IPS-NIHi7 (cell line): ENCODE results near the gene AKAP12.
A peak's percentile ranks its signal among the peaks of the same experiment; 100 is the strongest.

Experiments
- DNase-seq: peaks from one replicate; pipeline ENCODE4 v3.0.0; 2012; ENCODE audit warnings: mixed read lengths; ENCODE audit errors: extremely low spot score

AKAP12 gene, protein sequence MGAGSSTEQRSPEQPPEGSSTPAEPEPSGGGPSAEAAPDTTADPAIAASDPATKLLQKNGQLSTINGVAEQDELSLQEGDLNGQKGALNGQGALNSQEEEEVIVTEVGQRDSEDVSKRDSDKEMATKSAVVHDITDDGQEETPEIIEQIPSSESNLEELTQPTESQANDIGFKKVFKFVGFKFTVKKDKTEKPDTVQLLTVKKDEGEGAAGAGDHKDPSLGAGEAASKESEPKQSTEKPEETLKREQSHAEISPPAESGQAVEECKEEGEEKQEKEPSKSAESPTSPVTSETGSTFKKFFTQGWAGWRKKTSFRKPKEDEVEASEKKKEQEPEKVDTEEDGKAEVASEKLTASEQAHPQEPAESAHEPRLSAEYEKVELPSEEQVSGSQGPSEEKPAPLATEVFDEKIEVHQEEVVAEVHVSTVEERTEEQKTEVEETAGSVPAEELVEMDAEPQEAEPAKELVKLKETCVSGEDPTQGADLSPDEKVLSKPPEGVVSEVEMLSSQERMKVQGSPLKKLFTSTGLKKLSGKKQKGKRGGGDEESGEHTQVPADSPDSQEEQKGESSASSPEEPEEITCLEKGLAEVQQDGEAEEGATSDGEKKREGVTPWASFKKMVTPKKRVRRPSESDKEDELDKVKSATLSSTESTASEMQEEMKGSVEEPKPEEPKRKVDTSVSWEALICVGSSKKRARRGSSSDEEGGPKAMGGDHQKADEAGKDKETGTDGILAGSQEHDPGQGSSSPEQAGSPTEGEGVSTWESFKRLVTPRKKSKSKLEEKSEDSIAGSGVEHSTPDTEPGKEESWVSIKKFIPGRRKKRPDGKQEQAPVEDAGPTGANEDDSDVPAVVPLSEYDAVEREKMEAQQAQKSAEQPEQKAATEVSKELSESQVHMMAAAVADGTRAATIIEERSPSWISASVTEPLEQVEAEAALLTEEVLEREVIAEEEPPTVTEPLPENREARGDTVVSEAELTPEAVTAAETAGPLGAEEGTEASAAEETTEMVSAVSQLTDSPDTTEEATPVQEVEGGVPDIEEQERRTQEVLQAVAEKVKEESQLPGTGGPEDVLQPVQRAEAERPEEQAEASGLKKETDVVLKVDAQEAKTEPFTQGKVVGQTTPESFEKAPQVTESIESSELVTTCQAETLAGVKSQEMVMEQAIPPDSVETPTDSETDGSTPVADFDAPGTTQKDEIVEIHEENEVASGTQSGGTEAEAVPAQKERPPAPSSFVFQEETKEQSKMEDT (N-terminal part only)

DNA sequence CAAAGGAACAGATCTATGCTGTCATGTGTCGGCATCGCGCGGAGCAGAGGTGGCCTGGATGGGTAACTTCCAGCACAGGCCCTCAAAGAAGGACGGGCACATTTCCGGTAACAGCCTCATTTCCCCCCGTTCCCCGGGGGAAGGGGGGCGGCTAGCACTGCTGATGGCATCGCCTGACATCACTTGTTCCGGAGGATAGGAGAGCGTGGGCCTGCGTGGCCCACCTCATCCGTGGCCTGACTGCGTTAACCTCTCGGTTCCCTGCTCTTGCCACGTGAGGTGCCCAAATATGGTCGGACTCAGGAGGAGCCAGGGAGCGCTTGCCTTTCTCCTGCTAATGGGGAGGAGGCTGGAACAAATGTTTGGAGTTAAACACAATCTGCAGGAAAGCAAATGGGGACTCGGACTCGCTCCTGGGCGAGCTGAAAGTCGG, at the start of gene AKAP12:
TSS of gene AKAP12 (plus strand) at position 365 of the 433 bp plus-strand sequence. CDS start 596 bp downstream, outside the sequence.
- peak; percentile 60 for DNase-seq

DNA sequence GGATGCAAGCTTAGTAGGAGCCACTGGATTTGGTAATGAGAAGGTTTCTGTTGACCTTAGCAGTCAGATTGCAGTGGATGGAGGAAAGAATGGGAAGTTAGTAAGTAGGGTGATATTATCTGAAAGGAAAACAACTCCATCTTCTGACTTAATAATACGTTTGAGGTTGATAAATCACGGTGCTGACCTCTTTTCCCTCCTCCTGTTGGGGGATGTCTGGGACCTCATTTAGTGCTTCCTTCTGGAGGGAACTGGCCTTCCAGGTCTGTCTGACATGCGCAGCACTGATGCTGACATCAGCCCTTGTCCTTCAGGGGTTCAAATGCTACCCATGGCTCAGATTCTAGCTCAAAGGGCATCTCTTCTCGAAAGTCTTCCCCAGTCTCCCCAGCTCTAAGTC, 48.2 kb upstream of the AKAP12 start:
- no peak for DNase-seq

DNA sequence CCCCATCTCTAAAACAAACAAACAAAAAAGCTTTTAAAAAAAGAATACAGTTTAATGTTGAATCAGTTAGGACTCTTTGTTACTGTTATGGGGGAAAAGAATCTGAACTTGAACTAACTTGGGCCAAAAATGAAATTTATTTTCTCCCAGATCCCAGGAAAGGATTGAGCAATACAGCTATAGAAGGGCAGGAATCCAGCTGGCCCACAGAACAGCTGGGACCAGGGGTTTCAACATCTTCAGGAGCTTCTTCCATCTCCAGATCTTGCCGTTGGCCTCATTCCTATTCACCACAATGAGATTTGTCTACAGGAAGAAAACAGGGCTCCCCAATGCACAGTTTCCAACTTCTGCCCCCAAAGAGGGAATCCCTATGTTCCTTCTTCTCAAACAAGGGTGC, 43.2 kb upstream of the AKAP12 start:
- no peak for DNase-seq

DNA sequence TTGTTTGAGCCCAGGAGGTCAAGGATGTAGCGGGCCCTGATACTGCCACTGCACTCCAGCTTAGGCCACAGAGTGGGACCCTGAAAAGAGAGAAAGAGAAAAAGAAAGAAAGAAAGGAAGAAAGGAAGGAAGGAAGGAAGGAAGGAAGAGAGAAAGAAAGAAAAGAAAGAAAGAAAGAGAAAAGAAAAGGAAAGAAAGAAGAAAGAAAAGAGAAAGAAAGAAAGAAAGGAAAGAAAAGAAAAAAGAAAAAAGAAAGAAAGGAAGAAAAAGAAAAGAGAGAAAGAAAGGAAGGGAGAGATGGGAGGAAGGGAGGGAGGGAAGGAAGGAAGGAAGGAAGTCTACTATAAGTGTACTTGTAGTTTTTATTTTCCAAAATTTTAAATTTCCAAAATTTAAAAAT, 42.2 kb upstream of the AKAP12 start:
- no peak for DNase-seq

DNA sequence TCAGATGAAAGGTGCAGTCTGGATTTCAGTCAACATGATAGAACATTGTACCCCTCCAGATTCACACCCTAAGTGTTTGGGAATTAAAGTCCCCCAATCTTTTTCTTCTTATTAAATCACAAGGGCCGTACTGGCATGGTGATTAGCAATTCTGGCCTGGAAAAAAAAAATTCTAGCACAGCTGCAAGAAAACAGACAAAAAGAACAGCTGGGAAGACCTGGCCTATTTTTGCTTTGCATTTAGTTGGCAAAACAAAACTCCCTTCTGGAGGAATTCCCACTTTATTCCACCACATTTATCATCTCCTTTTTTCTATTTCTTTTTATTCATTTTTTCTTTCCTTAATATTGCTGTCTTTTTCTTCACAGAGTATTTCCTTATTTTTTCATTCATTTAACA, 39.8 kb upstream of the AKAP12 start:
- no peak for DNase-seq

DNA sequence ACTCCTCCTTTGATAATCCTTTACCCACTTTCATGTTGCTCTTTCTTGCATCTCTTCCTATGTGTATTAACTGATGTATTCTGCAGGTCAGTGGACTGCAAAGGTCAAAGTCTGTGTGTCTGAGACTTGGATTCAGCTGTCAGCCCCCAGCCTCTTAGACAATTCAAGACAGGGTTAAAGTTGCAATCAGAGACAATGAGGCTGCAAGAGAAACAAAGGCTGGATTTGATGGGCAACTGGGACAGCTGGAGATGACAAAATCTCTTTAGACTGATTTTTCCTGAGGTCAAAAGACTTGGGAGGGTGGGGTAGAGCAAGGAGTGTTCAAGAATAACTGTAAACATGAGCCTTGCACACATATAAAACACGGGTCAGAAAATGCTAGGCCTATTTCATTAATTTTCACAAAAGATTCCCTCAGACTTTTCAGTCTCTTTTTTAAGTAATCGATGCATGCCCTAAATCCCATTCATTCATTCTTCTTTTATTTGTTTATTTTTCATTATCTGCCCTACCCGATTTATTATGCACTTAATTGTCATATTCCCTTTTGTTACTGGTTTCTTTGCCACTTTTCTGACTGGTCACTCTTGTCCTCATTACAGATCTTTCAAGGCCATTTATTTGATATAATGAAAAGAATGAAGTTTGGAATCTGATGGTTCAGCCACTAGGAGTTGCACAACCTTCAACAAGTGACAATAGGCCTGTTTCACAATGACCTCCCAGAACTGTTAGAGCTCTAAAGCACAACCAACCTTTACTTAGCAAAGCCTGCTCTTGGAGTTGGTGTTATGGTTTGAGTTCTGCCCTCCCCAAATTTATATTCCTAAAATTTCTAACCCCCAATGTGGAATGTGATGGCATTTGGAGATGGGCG, 33.8 kb upstream of the AKAP12 start:
- no peak for DNase-seq

DNA sequence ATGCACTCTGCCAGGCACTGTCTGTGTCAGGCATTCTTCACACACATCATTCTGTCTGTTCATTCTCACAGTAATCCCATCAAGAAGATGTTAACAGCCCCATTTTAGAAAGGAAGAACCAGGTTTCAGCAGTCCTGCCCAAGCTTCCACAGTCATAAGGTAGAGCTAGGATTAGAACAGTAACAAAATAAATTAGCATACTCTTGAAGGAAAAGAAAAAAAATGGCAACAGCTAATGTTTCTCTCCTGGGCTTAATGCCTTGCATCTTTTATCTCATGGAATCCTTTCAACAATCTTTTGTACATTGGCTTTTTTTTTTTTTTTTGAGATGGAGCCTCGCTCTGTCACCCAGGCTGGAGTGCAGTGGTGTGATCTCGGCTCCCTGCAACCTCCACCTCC, 32.1 kb upstream of the AKAP12 start:
- no peak for DNase-seq

DNA sequence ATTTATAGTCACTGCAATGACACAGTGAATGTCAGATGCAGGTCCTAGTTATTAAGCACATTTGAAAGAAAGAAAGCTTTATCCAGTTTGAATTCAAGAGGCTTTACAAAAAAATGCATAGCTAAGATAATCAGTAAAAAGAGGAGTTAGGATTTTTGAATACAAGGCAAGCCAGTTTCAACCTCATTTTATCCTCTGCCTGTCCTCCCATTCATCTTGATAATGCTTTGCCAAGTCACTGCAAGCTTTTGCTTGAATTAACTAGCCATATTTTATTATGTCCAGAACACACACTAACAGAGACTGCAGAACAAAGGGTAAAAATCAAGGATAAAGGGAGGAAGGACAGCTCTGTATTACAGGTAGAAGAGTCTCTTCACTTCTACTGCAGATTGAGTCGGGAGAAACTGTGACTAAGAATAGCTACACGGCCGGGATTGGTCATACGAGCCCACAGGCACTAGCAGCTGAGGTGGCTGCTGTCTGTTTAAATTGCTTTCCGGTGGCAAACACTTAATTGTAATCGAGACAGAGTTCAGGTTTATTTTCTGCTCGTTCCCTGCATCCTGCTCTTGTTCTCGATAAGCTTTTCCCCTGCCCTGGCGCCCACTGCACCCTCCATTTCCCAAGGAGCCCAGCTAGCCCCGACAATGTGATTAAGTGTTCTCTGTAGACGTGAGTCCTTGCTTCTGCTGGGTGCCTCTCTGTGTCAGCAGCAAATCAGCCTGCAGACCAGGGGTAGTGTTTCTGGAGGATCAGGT, 30.5 kb upstream of the AKAP12 start:
- DNase-seq: no peak

DNA sequence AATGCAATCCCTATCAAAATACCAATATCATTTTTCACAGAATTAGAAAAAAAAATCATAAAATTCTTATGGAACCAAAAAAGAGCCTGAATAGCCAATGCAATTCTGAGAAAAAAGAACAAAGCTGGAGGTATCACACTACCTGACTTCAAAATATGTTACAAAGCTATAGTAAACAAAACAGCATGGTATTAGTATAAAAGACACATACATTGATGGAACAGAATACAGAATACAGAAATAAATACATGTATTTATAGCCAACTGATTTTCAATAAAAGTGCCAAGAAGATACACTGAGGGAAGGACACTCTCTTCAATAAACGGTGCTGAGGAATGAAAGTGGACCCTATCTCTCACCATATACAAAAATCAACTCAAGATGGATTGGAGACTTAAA, 28.7 kb upstream of the AKAP12 start:
- no peak for DNase-seq

DNA sequence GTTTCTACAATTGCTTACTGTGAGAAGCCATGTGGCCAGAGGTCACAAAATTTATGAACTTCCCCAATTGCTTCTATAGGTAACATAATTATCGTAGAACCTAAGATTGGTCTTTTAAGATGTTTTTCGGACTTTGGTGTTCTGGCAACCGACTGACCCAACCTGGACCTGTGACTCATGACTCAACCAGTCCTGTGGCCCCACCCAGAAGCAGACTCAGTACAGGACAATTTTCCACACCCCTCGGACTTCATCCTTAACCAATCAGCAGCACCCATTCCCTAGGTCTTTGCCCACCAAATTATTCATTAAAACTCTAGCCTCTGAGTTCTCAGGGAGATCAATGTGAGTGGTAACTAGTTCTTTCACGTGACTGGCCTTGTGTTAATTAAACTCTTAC, 26.4 kb upstream of the AKAP12 start:
- no peak for DNase-seq

DNA sequence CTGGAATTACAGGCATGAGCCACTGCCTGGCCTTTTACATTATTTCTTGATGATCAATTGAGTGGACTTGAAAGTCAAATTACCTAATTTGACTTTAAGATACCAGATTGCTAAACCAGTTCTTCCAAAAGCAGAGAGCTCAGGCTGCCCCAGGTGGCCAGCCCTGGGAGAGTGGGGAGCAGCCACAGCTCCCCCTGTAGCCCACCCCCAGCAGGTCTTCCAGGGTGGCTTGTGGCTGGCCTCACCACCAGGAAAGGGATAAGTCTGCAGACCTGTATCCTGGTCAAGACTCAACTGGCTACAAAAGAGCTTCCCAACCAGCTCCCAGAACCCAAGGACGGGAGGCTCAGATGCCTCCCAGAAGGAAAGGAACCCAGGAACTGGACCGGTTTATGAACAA, 23.8 kb upstream of the AKAP12 start:
- peak; percentile 35 for DNase-seq

DNA sequence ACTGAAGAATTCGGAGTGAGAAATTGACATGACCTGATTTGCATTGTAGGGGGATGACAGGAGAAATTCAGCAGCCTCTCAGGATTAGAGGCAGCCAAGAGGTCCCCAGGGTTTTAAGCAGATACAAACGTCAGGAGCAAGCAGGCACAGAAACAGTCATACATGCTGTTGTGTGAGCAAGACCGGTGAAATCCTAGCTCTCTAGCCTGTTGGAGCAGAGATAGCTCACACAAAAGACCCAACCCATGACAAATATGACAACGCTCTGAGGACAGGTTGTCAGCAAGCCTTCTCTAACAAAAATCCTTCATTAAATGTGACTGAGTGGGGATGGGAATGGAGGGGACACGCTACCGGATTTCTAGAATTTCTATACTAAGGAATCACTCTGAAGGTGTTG, 23.0 kb upstream of the AKAP12 start:
- no peak for DNase-seq

DNA sequence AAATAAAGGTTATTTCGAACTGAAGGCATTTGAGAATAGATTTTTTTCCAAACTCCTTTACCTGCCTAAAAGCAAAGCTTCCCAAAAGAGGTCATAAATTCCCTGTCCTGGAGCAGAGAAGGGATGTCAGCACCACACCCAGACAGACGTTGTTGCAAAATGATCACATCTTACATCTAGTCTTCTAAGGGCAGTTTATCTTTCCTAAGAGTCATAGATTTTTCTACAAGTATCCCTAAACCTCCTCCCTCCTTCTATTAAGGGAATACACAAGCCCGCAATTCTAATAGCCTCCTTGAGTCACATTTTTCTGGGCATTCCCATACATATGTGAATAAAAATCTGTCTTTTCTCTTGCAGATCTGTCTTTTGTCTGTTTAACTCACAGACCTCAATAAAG, 20.6 kb upstream of the AKAP12 start:
- no peak for DNase-seq

DNA sequence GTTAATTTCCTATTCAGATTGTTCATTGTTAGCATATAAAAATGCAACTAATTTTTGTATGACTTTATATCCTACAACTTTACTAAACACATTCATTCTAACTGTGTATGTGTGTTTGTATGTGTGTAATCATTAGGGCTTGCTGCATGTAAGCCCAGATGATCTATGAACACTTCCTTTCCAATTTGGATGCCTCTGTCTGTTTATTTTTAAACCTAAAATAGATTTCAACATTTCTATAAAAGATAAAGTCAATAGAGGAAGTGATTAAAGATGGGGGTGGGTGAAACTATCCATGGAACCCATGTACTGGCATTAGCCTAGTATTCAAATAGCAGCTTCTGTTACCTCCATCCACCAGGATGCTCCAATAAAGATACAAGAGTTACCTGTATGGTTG, 15.7 kb upstream of the AKAP12 start:
- DNase-seq: no peak

DNA sequence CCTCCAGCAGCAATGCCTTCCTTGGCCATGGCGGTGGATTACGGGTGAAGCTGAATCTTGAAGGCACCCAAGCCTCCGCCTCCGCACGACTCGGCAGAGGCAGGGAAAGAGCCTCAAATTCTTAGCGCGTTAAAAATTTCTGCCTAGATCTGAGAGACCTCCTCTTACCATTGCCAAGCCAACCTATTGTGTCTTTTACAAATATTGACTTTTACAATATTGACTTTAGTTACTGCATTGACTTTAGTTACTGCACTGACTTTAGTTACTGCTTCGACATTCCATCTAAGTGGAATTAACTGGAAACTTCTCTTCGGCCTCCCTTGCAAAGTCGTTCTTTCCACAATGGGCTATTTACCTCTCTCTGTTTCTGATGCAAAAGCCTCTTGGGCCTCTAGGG, 13.8 kb upstream of the AKAP12 start:
- no peak for DNase-seq

DNA sequence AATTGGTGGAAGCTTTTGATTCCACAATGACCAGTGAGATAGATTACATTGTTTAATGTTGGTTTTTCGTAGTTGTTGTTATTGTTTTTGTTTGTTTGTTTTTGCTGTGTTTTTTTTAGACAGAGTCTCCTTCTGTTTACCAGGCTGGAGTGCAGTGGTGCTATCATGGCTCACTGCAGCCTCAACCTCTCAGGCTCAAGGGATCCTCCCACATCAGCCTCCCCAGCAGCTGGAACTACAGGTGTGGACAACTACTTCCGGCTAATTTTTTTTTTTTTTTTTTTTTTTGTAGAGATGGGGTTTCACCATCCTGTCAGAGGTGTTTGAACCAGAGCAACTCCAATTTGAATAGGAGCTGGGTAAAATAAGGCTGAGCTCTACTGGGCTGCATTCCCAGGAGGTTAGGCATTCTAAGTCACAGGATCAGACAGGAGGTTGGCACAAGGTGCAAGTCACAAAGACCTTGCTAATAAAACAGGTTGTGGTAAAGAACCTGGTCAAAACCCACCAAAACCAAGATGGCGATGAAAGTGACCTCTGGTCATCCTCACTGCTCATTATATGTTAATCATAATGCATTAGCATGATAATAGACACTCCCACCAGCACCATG, 10.9 kb upstream of the AKAP12 start:
- no peak for DNase-seq

DNA sequence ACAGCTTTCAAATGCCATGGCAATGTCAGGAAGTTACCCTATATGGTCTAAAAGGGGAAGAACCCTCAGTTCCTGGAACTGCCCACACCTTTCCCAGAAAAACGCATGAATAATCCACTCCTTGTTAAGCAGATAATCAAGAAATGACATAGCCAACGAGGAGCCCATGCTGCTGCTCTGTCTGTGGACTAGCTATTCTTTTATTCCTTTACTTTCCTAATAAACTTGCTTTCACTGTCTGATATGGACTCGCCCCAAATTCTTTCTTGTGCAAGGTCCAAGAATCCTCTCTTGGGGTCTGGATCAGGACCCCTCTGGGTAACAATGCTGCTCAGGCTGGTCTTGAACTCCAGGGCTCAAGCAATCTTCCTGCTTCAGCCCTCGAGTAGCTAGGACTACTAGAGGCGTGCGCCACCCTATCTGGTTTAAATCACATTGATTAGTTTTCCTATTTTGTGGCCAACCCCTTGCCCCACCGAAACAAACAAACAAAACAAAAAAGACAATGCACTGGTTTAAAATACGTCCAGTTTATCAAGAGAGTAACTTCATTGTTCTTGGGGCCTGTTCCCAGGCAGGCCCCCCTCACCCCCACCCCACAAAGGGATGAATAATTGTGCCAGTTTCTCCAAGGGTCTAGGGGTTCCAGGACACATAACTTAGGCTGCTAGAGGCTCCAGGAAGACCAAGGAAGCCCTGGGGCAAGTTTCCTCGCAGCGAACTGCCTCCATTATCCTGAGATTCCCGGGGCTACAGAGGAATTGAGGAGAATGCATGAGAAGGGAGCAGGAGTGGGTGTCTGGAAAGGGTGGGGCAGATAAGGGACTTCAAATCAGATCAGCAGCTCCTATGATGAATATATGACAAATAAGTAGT, 10.1 kb upstream of the AKAP12 start:
- DNase-seq: no peak

DNA sequence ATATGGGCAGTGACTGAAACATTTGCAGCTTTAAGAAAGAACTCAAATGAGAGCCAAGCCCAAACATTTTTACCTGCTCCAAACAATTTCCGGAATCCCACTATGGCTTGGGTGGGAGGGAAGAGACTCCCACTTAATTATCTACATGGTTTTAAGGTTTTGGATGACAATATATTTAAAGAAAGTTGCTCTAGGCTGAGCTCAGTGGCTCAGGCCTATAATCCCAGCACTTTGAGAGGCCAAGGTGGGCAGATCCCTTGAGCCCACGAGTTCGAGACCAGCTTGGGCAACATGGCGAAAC, 9.5 kb upstream of the AKAP12 start:
- DNase-seq: no peak

DNA sequence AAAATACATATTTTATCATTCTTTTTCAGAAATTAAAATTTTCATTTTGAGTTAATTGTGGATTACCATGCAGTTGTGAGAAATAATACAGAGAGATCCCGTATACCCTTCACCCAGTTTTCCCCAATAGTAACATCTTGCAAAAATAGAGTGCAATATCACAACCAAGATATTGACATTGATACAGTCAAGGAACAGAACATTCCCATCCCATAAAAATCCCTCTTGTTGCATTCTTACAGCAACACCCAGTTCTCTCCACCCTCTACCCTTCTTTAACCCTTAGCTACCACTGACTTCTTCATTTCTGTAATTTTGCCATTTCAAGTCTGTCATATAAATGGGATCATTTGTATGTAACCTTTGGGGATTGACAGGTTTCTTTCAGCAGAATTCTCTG, 6.9 kb upstream of the AKAP12 start:
- no peak for DNase-seq
